ENCODE measurements around the gene ENAH. TPM values are rescaled to one million over a fixed set of nuclear protein-coding genes. Genes with fewer than 3 reads are reported as not detected.
"Not testable (repeated sequence)": the region's sequence is repeated elsewhere in the genome, so short reads cannot be mapped to it uniquely, and the experiment has no call there.

ENAH gene
- total and polyA plus RNA-seq, 5 donors from 2014 or later = 0.03 to 0.13 TPM; not detected in 3

DNA sequence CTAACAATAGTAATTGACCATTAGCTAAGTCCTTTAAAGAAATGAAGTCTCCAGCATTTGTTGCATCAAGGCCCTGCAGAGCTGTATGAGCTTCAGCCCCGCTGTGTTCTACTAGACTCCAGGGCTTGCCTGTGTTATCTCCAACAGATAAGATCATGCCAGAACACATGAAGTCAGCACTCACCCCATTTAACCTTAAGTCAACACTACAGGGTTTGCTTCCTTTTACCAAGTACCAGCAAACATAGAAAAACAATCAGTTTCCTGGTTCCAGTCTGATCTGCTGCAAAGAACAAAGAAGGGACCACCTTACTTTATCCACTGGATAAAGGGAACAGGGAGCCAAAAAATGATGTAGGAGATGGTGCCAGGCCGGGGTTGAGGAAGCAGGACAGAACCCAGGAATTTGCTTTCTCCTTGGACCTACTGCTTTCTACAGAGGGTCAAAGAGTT is 41.3 kb upstream of the ENAH start:
- H3K27me3 Mint-ChIP-seq = peaks cover 11% of the 10 kb centered on the region
- Histone ChIP-seq H3K9me3 (ENCODE audit: control insufficient read depth in 2 of 2, low read length in 2 of 2) (no peaks in the 10 kb centered on the region), H3K4me1 (ENCODE audit: control insufficient read depth, insufficient read depth, low read length, poor library complexity, severe bottlenecking) (no peaks in the 10 kb centered on the region), H3K27me3 (ENCODE audit: control insufficient read depth, insufficient read depth, low read length) (peaks cover 2% of the 10 kb centered on the region), H3K4me3 (ENCODE audit: low read depth, low read length) (no peak overlapping the region), H3K27ac (ENCODE audit: insufficient read depth, low read length, poor library complexity, severe bottlenecking) (no peak overlapping the region), H3K36me3 (ENCODE audit: control insufficient read depth, insufficient read depth, low read length) (no peaks in the 10 kb centered on the region)
- H3K9me3 Mint-ChIP-seq = peaks cover 0 to 2% (median 0%) of the 10 kb centered on the region in 7 donors
- no peak overlapping the region for H3K4me3 Mint-ChIP-seq
- H3K4me1 Mint-ChIP-seq = no peaks in the 10 kb centered on the region
- no peaks in the 10 kb centered on the region for H3K36me3 Mint-ChIP-seq
- no peak for ATAC-seq (ENCODE audit: low read depth in 2 of 2)
- no peak for DNase-seq
- H3K27ac Mint-ChIP-seq = no peak overlapping the region

DNA sequence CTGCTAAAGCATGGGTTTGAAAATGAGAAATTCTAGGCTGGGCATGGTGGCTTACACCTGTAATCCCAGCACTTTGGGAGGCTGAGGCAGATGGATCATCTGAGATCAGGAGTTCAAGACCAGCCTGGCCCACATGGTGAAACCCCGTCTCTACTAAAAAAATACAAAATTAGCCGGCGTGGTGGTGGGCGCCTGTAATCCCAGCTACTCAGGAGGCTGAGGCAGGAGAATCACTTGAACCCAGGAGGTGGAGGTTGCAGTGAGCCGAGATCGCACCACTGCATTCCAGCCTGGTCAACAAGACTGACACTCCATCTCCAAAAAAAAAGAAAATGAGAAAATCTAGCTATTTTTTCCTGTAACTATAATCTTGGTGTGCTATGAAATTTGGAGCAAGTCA is 40.8 kb upstream of the ENAH start:
- H3K27ac Mint-ChIP-seq; H3K9me3 ChIP-seq (ENCODE audit: control insufficient read depth in 2 of 2, low read length in 2 of 2); H3K36me3 Mint-ChIP-seq; H3K27me3 ChIP-seq (ENCODE audit: control insufficient read depth, insufficient read depth, low read length); ATAC-seq (ENCODE audit: low read depth in 2 of 2); DNase-seq; H3K4me1 ChIP-seq (ENCODE audit: control insufficient read depth, insufficient read depth, low read length, poor library complexity, severe bottlenecking); H3K4me1 Mint-ChIP-seq; H3K4me3 ChIP-seq (ENCODE audit: low read depth, low read length); H3K36me3 ChIP-seq (ENCODE audit: control insufficient read depth, insufficient read depth, low read length); H3K4me3 Mint-ChIP-seq; H3K9me3 Mint-ChIP-seq; H3K27ac ChIP-seq (ENCODE audit: insufficient read depth, low read length, poor library complexity, severe bottlenecking): not testable (repeated sequence)
- H3K27me3 Mint-ChIP-seq = peaks cover 11% of the 10 kb centered on the region

DNA sequence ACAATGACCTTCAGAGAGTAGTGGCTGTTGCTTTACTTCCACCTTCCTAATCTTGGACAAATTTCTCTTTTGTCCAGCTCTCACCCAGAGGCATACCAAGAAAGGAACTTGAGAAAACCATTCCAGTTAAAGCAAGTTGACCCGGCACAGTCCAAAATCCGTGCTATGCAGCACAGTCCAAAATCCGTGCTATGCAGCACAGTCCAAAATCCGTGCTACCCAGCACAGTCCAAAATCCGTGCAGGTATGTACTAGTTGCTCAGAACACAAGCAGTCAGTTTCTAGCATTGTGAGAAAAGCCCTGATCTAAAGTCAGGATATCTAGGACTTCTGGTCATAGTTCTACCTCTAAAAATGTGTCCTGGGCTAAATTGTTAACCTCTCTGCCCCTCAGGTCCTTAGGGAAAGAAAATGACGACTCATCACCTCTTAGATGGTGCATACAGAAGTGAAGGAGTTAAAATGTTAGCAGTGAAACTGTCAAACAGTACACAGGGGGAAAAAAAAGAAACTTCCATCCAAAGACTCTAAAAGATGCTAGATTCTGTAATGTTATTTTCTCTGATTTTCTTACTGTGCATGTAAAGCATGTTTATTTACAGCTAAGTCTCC is 40.3 kb upstream of the ENAH start:
- no peak overlapping the region for H3K4me3 ChIP-seq (ENCODE audit: low read depth, low read length)
- Mint-ChIP-seq H3K27ac (peak overlapping the region in 1 of 3 donors; percentile 32), H3K27me3 (peaks cover 11% of the 10 kb centered on the region), H3K4me1 (no peaks in the 10 kb centered on the region), H3K36me3 (no peaks in the 10 kb centered on the region), H3K4me3 (no peak overlapping the region), H3K9me3 (peaks cover 0 to 2% (median 0%) of the 10 kb centered on the region in 7 donors)
- ATAC-seq (ENCODE audit: low read depth in 2 of 2) (no peak), DNase-seq (no peak)
- H3K36me3 ChIP-seq (ENCODE audit: control insufficient read depth, insufficient read depth, low read length) = no peaks in the 10 kb centered on the region
- no peaks in the 10 kb centered on the region for H3K9me3 ChIP-seq (ENCODE audit: control insufficient read depth in 2 of 2, low read length in 2 of 2)
- no peaks in the 10 kb centered on the region for H3K4me1 ChIP-seq (ENCODE audit: control insufficient read depth, insufficient read depth, low read length, poor library complexity, severe bottlenecking)
- H3K27ac ChIP-seq (ENCODE audit: insufficient read depth, low read length, poor library complexity, severe bottlenecking) = no peak overlapping the region
- H3K27me3 ChIP-seq (ENCODE audit: control insufficient read depth, insufficient read depth, low read length) = peaks cover 2% of the 10 kb centered on the region

DNA sequence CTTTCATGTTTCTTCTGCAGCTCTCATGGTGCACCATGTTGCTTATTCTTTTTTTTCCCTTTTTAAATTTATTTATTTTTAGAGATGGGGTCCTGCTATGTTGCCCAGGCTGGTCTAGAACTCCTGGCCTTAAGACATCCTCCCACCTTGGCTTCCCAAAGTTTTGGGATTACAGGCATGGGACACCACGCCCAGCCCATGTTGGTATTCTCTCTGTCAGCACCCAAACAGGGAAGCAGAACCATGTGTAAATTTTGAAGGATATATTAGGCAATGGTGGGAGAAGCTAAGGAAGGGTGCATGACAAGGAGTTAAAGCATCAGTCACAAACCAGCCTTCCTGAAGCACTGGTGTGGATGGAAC is 39.6 kb upstream of the ENAH start:
- Histone ChIP-seq H3K36me3 (ENCODE audit: control insufficient read depth, insufficient read depth, low read length) (no peaks in the 10 kb centered on the region), H3K27ac (ENCODE audit: insufficient read depth, low read length, poor library complexity, severe bottlenecking) (no peak overlapping the region), H3K27me3 (ENCODE audit: control insufficient read depth, insufficient read depth, low read length) (peaks cover 2% of the 10 kb centered on the region), H3K9me3 (ENCODE audit: control insufficient read depth in 2 of 2, low read length in 2 of 2) (no peaks in the 10 kb centered on the region), H3K4me3 (ENCODE audit: low read depth, low read length) (no peak overlapping the region), H3K4me1 (ENCODE audit: control insufficient read depth, insufficient read depth, low read length, poor library complexity, severe bottlenecking) (no peaks in the 10 kb centered on the region)
- ATAC-seq (ENCODE audit: low read depth in 2 of 2) = no peak
- H3K27ac Mint-ChIP-seq = no peak overlapping the region
- peaks cover 11% of the 10 kb centered on the region for H3K27me3 Mint-ChIP-seq
- H3K4me1 Mint-ChIP-seq = no peaks in the 10 kb centered on the region
- H3K9me3 Mint-ChIP-seq = peaks cover 0 to 2% (median 0%) of the 10 kb centered on the region in 7 donors
- no peaks in the 10 kb centered on the region for H3K36me3 Mint-ChIP-seq
- H3K4me3 Mint-ChIP-seq = no peak overlapping the region
- no peak for DNase-seq

DNA sequence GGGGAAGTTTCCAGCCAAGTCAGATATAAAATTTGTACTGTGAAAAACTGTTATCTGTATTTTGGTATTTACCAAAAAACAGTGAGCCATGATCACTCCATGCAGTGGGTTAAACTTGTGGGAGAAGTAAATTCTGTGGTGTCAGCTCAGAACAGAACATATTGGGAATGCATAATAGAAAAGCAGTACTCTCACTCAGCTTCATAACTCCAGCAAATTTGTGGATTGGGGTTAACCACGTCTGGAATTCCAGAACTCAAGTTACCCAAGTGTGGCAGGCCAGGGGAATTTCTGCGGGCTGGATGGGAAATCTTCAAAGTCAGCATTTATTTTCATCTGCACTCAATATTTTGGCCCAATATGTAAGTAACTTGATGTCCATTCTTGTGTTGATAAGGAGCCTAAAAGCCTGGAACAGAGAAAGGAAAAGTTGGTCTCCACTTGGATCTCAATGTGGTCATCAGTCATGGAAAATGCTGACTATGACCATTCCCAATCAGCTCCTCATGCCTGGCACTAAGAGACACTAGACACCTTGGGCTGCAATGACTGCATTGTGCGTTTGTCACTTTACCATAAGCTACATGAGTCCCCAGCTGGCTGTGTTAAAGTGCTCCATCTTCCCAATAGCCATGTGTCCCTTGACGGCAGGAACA is 39.1 kb upstream of the ENAH start:
- no peaks in the 10 kb centered on the region for H3K36me3 Mint-ChIP-seq
- no peak overlapping the region for H3K4me3 ChIP-seq (ENCODE audit: low read depth, low read length)
- peaks cover 10% of the 10 kb centered on the region for H3K27me3 Mint-ChIP-seq
- H3K27ac ChIP-seq (ENCODE audit: insufficient read depth, low read length, poor library complexity, severe bottlenecking) = no peak overlapping the region
- H3K4me1 ChIP-seq (ENCODE audit: control insufficient read depth, insufficient read depth, low read length, poor library complexity, severe bottlenecking) = no peaks in the 10 kb centered on the region
- ATAC-seq (ENCODE audit: low read depth in 2 of 2) = no peak
- peaks cover 0 to 2% (median 0%) of the 10 kb centered on the region in 7 donors for H3K9me3 Mint-ChIP-seq
- no peak overlapping the region for H3K27ac Mint-ChIP-seq
- no peaks in the 10 kb centered on the region for H3K36me3 ChIP-seq (ENCODE audit: control insufficient read depth, insufficient read depth, low read length)
- peaks cover 2% of the 10 kb centered on the region for H3K27me3 ChIP-seq (ENCODE audit: control insufficient read depth, insufficient read depth, low read length)
- no peak for DNase-seq
- H3K9me3 ChIP-seq (ENCODE audit: control insufficient read depth in 2 of 2, low read length in 2 of 2) = no peaks in the 10 kb centered on the region
- H3K4me1 Mint-ChIP-seq = no peaks in the 10 kb centered on the region
- H3K4me3 Mint-ChIP-seq = no peak overlapping the region

DNA sequence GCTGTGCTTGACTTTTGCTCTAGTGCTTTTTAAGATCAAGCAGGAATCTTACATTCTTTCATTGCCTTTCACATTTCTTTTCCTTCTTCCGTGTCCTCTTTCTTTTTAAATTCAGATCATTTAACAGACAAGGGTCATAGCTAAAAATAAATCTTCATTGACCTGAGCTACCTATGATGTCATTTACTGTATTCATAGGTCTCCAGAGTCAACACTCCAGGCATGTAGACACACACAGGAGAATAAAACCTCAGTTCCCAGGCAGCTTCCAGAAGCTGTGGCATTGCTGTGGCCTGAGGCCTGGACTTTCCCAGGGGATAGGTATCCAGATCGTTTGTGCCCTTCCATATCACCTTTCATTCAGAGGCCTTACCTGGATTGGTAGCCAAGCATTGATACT is 38.5 kb upstream of the ENAH start:
- peaks cover 13% of the 10 kb centered on the region for H3K27me3 Mint-ChIP-seq
- peaks cover 2% of the 10 kb centered on the region for H3K27me3 ChIP-seq (ENCODE audit: control insufficient read depth, insufficient read depth, low read length)

DNA sequence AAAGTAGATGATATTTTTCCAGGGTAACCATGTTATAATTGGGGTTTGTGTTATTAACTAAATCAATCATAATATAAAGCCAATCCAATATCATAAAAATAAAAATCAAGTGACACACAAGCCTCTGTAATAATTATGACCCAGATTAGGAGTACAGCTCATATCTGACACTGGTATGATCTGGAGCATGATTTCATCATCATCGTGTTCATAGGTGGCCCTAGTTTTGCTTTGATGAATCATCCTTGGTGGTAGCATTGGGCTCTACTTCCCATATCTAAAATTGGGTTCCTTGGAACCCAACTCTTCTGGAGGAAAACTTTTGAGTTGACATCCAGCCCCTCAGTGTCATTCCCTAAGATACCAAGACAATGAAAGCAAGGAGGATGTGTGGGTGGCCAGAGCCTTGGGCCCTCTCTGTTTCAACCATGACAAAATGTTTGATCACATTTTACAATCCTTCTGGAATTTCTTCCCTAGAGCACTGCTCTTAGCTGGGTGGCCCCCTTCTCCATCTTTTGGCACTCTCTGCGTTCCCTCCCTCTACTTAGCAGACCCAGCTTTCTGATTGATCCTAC is 37.0 kb upstream of the ENAH start:
- H3K36me3 ChIP-seq (ENCODE audit: control insufficient read depth, insufficient read depth, low read length) = no peaks in the 10 kb centered on the region
- Mint-ChIP-seq H3K4me3 (no peak overlapping the region), H3K36me3 (no peaks in the 10 kb centered on the region), H3K4me1 (no peaks in the 10 kb centered on the region), H3K27ac (no peak overlapping the region), H3K27me3 (peaks cover 13% of the 10 kb centered on the region), H3K9me3 (peaks cover 0 to 2% (median 0%) of the 10 kb centered on the region in 7 donors)
- DNase-seq (no peak), ATAC-seq (ENCODE audit: low read depth in 2 of 2) (no peak)
- H3K27ac ChIP-seq (ENCODE audit: insufficient read depth, low read length, poor library complexity, severe bottlenecking) = no peak overlapping the region
- no peaks in the 10 kb centered on the region for H3K9me3 ChIP-seq (ENCODE audit: control insufficient read depth in 2 of 2, low read length in 2 of 2)
- H3K4me1 ChIP-seq (ENCODE audit: control insufficient read depth, insufficient read depth, low read length, poor library complexity, severe bottlenecking) = no peaks in the 10 kb centered on the region
- no peak overlapping the region for H3K4me3 ChIP-seq (ENCODE audit: low read depth, low read length)
- H3K27me3 ChIP-seq (ENCODE audit: control insufficient read depth, insufficient read depth, low read length) = peaks cover 2% of the 10 kb centered on the region

More for the DNA sequence above, 38.5 kb upstream of the ENAH start:
- Histone ChIP-seq H3K9me3 (ENCODE audit: control insufficient read depth in 2 of 2, low read length in 2 of 2) (no peaks in the 10 kb centered on the region), H3K4me3 (ENCODE audit: low read depth, low read length) (no peak overlapping the region), H3K27ac (ENCODE audit: insufficient read depth, low read length, poor library complexity, severe bottlenecking) (no peak overlapping the region), H3K4me1 (ENCODE audit: control insufficient read depth, insufficient read depth, low read length, poor library complexity, severe bottlenecking) (no peaks in the 10 kb centered on the region), H3K36me3 (ENCODE audit: control insufficient read depth, insufficient read depth, low read length) (no peaks in the 10 kb centered on the region)
- H3K36me3 Mint-ChIP-seq = no peaks in the 10 kb centered on the region
- no peaks in the 10 kb centered on the region for H3K4me1 Mint-ChIP-seq
- ATAC-seq (ENCODE audit: low read depth in 2 of 2) = no peak
- H3K27ac Mint-ChIP-seq = no peak overlapping the region
- H3K9me3 Mint-ChIP-seq = peaks cover 0 to 2% (median 0%) of the 10 kb centered on the region in 7 donors
- no peak overlapping the region for H3K4me3 Mint-ChIP-seq
- no peak for DNase-seq

DNA sequence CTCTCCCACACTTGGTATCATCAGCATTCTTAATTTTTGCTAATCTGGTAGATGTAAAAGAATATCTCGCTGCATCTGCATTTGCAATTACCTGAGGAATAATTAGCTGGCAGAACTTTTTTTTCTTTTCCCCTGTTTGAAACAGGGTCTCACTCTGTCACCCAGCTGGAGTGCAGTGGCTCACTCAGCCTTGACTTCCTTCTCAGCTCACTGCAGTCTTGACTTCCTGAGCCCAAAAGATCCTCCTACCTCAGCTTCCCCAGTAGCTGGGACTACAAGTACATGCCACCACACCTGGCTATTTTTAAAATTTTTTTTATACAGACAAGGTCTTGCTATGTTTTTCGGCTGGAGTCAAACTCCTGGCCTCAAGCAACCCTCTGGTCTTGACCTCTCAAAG is 35.4 kb upstream of the ENAH start:
- ATAC-seq (ENCODE audit: low read depth in 2 of 2) (no peak), DNase-seq (no peak)
- H3K36me3 Mint-ChIP-seq = no peaks in the 10 kb centered on the region
- no peaks in the 10 kb centered on the region for H3K4me1 Mint-ChIP-seq
- H3K27me3 Mint-ChIP-seq = peaks cover 15% of the 10 kb centered on the region
- H3K9me3 Mint-ChIP-seq = peaks cover 0 to 1% (median 0%) of the 10 kb centered on the region in 7 donors
- H3K27ac Mint-ChIP-seq = no peak overlapping the region
- no peak overlapping the region for H3K4me3 Mint-ChIP-seq
- H3K4me3 ChIP-seq (ENCODE audit: low read depth, low read length) = no peak overlapping the region
- no peak overlapping the region for H3K27ac ChIP-seq (ENCODE audit: insufficient read depth, low read length, poor library complexity, severe bottlenecking)
- no peaks in the 10 kb centered on the region for H3K36me3 ChIP-seq (ENCODE audit: control insufficient read depth, insufficient read depth, low read length)
- H3K27me3 ChIP-seq (ENCODE audit: control insufficient read depth, insufficient read depth, low read length) = peaks cover 2% of the 10 kb centered on the region
- H3K9me3 ChIP-seq (ENCODE audit: control insufficient read depth in 2 of 2, low read length in 2 of 2) = no peaks in the 10 kb centered on the region
- H3K4me1 ChIP-seq (ENCODE audit: control insufficient read depth, insufficient read depth, low read length, poor library complexity, severe bottlenecking) = no peaks in the 10 kb centered on the region

All from CD4-positive, CD25-positive, alpha-beta regulatory T cell (primary cell).